CD4-positive, alpha-beta T cell treated with Interleukin-6 for 4 hours (primary cell): ENCODE data around the gene IYD.
"Not testable (repeated sequence)": the region's sequence is repeated elsewhere in the genome, so short reads cannot be mapped to it uniquely, and the experiment has no call there.

Experiments used
- DNase-seq: peaks from one replicate; pipeline ENCODE4 v3.0.0-alpha.2; 2020; ENCODE audit warnings: mixed read lengths

Gene IYD

DNA sequence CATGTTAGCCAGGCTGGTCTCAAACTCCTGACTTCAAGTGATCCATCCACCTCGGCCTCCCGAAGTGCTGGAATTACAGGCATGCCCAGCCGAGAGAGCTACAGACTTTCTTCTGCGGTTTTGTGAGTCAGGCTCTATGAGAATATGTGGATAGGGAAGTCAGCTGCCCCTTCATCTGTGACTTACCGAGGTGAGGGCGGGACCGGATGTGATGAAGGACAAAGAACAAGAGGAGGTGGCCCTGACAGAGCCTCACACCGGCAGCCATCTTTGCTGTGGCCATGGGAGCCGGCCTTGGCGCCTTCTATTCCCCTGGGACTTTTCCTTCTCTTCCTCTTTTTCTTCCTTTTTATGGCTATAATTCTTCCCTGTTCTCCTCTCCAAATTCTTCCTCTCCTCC lies 67.0 kb downstream of the IYD start:
- no peak for DNase-seq

DNA sequence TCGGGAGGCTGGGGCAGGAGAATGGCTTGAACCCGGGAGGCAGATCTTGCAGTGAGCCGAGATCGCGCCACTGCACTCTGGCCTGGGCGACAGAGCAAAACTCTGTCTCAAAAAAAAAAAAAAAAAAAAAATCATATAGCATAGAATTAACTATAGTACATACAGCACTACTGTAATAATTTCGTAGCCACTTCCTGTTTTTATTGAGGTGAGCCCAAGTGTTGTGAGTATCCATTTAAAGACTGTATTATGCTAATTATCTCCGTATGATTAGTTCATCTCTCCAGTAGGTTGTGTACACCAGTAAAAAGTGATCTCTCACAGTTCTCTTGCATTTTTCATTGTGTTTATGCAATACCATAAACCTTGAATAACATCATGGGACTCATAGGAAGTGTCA lies 70.6 kb downstream of the IYD start:
- DNase-seq = no peak

DNA sequence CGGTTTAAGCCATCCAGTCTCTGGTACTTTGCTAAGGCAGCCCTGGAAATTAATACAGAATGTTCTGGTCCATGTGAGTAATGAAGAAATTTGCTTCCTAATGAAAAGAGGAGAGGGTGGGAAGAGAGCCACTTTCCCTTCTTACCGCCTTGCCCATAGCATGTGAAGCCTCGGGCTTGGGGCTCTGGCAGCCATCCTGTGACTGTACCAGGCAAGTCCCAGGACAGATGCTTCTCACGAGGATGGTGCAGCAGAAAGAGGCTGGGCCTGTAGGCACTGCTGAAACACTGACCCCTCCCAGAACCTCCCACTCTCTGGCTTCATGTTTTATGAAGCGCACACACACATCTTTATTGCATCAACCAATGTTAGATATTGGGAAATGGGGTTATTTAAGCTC lies 74.8 kb downstream of the IYD start:
- DNase-seq = no peak

DNA sequence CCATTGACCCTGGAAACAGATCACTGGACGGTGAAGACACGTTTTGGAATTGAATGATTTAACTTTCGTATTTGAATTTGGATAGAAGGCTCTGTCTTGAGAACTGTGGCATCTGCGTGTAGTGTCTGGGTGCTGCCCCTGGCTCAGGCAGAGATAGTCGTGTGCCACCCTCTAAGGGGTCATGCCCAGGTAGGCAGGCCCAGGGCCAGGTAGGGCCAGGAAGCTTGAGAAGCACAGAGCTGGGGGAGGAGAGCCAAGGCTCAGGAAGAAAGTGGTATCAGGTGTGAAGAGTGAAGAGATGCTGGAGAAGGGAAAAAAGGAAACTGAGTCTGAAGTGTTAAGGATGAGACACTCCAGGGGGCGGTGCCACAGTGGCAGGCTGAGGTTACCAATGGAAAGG lies 75.5 kb downstream of the IYD start:
- no peak for DNase-seq

- no peak for DNase-seq
Measured at GRCh38 chr6:150445486-150445885, 76.7 kb downstream of the IYD start.

DNA sequence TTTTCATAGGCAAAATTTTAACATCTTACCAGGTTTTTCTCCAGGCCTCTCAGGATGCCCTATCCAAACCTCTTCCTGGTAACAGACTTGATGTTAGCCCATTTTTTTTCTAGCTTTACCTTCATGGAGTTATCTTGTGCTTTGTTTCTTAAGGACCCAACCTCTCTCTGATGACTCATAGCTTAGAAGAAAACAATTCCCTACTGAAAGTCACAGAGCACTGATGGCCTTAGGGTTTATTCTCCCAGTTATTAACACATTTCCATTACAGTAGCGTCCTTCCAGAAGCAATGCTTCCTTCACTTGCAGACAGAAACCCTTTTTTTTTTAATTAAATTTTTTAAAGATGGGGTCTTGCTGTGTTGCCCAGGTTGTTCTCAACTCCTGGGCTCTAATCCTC lies 79.4 kb downstream of the IYD start:
- no peak for DNase-seq

DNA sequence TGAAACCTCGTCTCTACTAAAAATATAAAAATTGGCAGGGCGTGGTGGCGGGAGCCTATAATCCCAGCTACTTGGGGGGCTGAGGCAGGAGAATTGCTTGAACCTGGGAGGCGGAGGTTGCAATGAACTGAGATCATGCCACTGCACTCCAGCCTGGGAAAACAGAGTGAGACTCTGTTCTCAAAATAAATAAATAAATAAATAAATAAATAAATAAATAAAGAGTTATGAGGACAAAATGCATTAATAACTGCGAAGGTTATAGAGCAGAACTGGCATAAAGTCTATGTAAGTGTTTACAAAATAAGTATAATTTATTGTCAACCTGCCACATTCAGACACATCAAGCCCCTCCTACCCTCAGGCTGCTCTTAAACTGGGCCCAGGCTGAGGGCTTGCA lies 80.2 kb downstream of the IYD start:
- DNase-seq = not testable (repeated sequence)

DNA sequence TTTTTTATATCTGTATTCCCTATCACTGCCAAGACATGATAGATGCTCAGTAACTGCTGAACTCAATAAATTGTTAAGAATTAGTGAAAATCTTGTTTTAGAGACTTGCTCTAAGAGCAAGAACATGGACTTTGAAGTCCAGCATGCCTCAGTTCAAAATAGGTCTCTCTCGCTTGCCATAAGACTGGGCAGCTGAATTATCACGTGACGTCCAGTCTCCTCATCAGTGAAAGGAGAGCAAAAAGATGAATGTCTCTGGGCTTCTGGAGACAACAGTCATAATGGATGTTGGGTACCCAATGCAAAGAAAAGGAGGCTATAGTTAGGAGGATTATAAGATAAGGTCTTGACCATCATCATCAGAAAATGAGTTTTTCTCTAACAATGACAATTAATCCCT lies 82.1 kb downstream of the IYD start:
- no peak for DNase-seq

DNA sequence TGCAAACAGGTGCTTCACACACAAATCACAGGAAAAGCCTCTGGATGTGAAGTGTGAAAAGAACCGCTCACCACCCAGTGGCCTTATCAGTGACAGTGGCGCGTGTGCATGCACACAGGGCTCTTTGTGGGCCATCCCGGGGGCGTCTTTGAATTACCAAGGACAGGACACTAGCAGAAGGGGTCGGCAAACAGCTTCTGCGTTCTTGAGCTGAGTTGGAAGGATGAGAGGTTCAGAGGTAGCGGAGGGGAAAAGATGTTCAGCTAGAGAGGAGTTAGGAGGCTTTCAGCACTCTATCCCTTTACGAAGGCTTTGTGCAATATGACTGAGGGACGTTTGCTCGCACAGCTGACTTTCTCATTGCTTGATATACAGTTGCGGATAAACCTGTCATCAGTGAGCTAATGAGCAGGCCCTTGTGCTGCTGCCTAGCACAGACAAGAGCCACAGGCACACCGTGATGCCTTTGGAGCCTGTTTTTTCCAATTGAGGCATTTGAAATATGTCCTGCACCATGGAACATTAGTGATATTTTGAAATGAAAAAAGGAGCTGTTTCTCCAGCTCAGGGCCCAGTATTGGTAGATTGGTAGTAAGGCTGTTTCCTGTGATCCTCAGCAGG lies 83.1 kb downstream of the IYD start:
- no peak for DNase-seq

DNA sequence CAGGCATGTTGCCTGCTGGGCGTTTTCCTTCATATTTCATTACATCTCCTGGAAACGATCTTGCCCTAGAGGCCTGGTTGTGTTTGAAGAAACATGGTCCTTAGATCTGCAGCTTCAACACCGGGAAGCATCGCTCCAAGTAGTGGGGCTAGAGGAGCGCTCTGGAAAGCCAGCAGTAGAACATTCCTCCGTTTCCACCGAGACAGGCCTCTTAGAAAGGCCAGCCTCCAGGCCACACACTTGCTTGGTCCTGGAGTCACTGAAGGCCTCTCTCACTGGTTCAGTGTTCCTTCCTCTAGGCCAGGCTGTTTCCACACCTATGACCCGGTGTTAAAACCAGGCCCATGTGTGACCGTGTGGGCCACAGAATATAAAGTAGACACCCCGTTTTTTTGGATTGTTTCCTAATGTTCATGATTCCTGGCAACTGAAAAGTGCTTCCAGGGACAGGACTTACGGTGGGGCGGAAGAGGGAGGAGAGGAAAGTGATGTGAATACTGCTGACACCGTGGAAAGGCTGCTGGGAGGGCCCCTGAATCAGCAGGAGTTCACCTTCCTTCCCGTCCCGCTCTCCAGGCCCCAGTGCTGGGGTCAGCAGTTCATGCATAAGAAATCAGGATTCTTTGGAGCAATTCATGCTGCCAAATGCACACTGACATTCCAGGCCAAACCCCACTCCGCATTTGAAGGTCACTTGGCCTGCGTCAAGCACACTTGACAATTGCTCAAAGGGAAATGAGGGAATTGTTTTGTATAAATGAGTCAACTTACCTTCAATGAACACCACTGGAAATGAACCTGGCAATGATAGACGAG lies 83.8 kb downstream of the IYD start:
- DNase-seq = no peak

- DNase-seq = no peak
Measured at GRCh38 chr6:150453357-150453756, 84.5 kb downstream of the IYD start.
